ENCODE data around the gene ZBTB7C. TPM values are rescaled to one million over a fixed set of nuclear protein-coding genes. Genes with fewer than 3 reads are reported as not detected.

ZBTB7C gene
- total RNA-seq, 1 experiment from 2014 or later, result 0.33 TPM

DNA sequence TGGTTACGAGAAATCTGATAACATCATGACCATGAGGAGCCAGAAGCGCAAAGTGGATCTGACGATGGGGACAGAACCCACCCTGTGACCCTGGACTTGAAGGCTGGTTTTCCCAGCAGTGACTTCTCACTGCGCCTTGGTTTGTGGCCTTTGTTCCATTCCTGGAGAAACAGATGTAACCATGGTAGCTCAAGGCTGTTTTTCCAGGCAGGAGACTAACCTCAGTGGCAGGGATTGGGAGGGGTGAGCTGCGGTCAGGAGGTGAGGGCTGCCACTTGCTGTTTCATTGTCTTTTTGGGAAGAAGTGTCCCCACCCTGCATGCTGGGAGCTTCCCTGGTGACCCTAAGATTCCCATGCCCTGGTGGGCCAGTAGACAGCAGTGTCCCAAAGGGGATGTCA is 362.3 kb downstream of the ZBTB7C start:
- Histone ChIP-seq H2BK20ac (ENCODE audit: low read depth, low read length, poor library complexity, severe bottlenecking) (no peak overlapping the region), H3K18ac (ENCODE audit: insufficient read length, low read depth, low read length) (no peak overlapping the region), H3K56ac (ENCODE audit: insufficient read length, low read depth, low read length) (no peak overlapping the region), H3K27me3 (ENCODE audit: insufficient read depth, low read length) (no peaks in the 10 kb centered on the region), H3K4ac (ENCODE audit: low read depth, low read length) (no peak overlapping the region), H2AK5ac (ENCODE audit: insufficient read length, low read length) (no peak overlapping the region), H2BK12ac (ENCODE audit: insufficient read length, low read depth, low read length) (no peak overlapping the region), H3K4me1 (ENCODE audit: insufficient read depth, low read length) (no peaks in the 10 kb centered on the region), H4K5ac (ENCODE audit: insufficient read length, low read depth, low read length) (no peak overlapping the region), H3K14ac (ENCODE audit: insufficient read depth, low read length) (no peak overlapping the region), H3K27ac (ENCODE audit: insufficient read length, low read depth, low read length) (no peak overlapping the region), H3K4me2 (ENCODE audit: insufficient read depth, insufficient read length, low read length) (no peak overlapping the region), H3T11ph (ENCODE audit: low read length) (no peak overlapping the region), H2BK15ac (ENCODE audit: low read depth, low read length) (no peak overlapping the region), H3K79me1 (ENCODE audit: insufficient read depth, low read depth, low read length, poor library complexity, severe bottlenecking) (no peaks in the 10 kb centered on the region), H3K9me3 (ENCODE audit: control insufficient read depth, low read depth, low read length) (no peaks in the 10 kb centered on the region), H4K91ac (ENCODE audit: insufficient read length, low read depth, low read length) (no peak overlapping the region), H3K9ac (ENCODE audit: extremely low read depth, insufficient read length, low read length) (no peak overlapping the region), H4K8ac (replicated peaks; ENCODE audit: insufficient read length, low read depth, low read length) (no peak overlapping the region), H4K20me1 (ENCODE audit: control insufficient read depth, insufficient read depth, insufficient read length) (no peaks in the 10 kb centered on the region), H3K79me2 (ENCODE audit: insufficient read depth, low read length) (no peaks in the 10 kb centered on the region), H3K23ac (ENCODE audit: insufficient read length, low read depth, low read length) (no peak overlapping the region), H3K23me2 (ENCODE audit: insufficient read length, low read depth, low read length, poor library complexity, severe bottlenecking) (no peaks in the 10 kb centered on the region), H2BK5ac (ENCODE audit: insufficient read length, low read length) (no peak overlapping the region), H2AFZ (ENCODE audit: low read length) (no peak overlapping the region), H2BK120ac (ENCODE audit: low read depth, low read length, poor library complexity, severe bottlenecking) (no peak overlapping the region)
- Mint-ChIP-seq H3K9me3 (peaks cover 0 to 9% of the 10 kb centered on the region in 2 experiments; a peak in 3 of 5 replicates), H3K4me1 (no peaks in the 10 kb centered on the region; a peak in 1 of 4 replicates), H3K27me3 (ENCODE audit: low read depth) (peaks cover 20% of the 10 kb centered on the region), H3K4me3 (no peak overlapping the region), H3K27ac (no peak overlapping the region), H3K36me3 (ENCODE audit: insufficient read depth in 1 of 3, low read depth in 3 of 3) (peaks cover 0 to 3% (median 0%) of the 10 kb centered on the region in 3 experiments; a peak in 1 of 7 replicates)
- no peak for TF ChIP-seq CTCF (conservative IDR thresholded peaks at IDR 0.05)
- whole genome bisulfite sequencing (ENCODE audit: extremely low coverage, insufficient read length, low lambda C conversion rate), result no CpG with 5 or more reads among the region's 5 CpGs
- no peak for DNase-seq

Data from H9 (cell line).